Esophagus squamous epithelium (tissue), 5 donors: ENCODE results near the gene CRYBA1. TPM values are rescaled to one million over a fixed set of nuclear protein-coding genes. Genes with fewer than 3 reads are reported as not detected.

Experiments
- DNase-seq: peaks from one replicate; lab custom pipeline; 2025; lab: John Stamatoyannopoulos, UW
- H3K27ac ChIP-seq, 4 donors: fragments of 200-600 bp; sonication (generic); one replicate each; pipeline ENCODE4 v1.5.1; 2016 to 2019; ENCODE audit warnings: mild to moderate bottlenecking in 1 of 4
- H3K27me3 ChIP-seq, 4 donors: fragments of 200-600 bp; sonication (generic); 1 replicate in 3 of 4; 2 replicates in 1 of 4; pipeline versions ENCODE4 v1.5.1 to v1.6.0; 2017 to 2021; ENCODE audit warnings: antibody characterized with exemption in 1 of 4
- H3K36me3 ChIP-seq, 3 donors: fragments of 200-600 bp; sonication (generic); one replicate each; pipeline ENCODE4 v1.5.1; 2016 to 2019
- H3K4me1 ChIP-seq, 3 donors: fragments of 200-600 bp; sonication (generic); one replicate each; pipeline ENCODE4 v1.5.1; 2017 to 2019
- H3K4me3 ChIP-seq, 4 donors: fragments of 200-600 bp; sonication (generic); 1 replicate in 3 of 4; 2 replicates in 1 of 4; pipeline ENCODE4 v1.5.1; 2016 to 2019; ENCODE audit warnings: mild to moderate bottlenecking in 2 of 4, moderate library complexity in 1 of 4
- H3K9me3 ChIP-seq, 3 donors: fragments of 200-600 bp; sonication (generic); one replicate each; pipeline ENCODE4 v1.5.1; 2016 to 2019
- CTCF ChIP-seq, 6 experiments: fragments of 450-650 bp in 4 of 6; fragments of 200-600 bp in 2 of 6; sonication (generic) in 2 of 6; IDR thresholded peaks; one replicate each; pipeline ENCODE4 v1.5.1; 2016 to 2019; ENCODE audit warnings: antibody characterized with exemption in 6 of 6, mild to moderate bottlenecking in 4 of 6, moderate library complexity in 4 of 6
- POLR2A ChIP-seq, 4 donors: fragments of 450-650 bp; IDR thresholded peaks; one replicate each; pipeline ENCODE4 v1.6.1; 2017; ENCODE audit warnings: antibody characterized with exemption in 4 of 4, mild to moderate bottlenecking in 4 of 4, moderate library complexity in 3 of 4
- WGBS, 2 donors: methylation state at CpG; one replicate each; pipeline ENCODE4 v1.1.5; 2018; 5-methylcytosine and 5-hydroxymethylcytosine counted together
- intact Hi-C: fragments of 100-400 bp; cut with DNase I; formaldehyde crosslinking; loops from one replicate; pipeline ENCODE4 v1.15.0; 2022
- total RNA-seq, 4 donors: library from RNA; depleted of rRNA; stranded (reverse); fragments of >200 nt; gene quantifications; one replicate each; pipeline ENCODE4 v1.1.0, GENCODE V29; 2016
- donor health status: DM: yes; HTN: yes; CAD: no.

CRYBA1 gene
- total RNA-seq, 4 donors from 2014 or later: not detected

GRCh38 chr17:29278692-29279091 is 32.0 kb downstream of the CRYBA1 start:
- no peak for DNase-seq
- Histone ChIP-seq H3K36me3 (peaks cover 12 to 99% (median 15%) of the 10 kb centered on the region in 3 donors), H3K9me3 (no peaks in the 10 kb centered on the region), H3K27me3 (no peaks in the 10 kb centered on the region), H3K4me3 (no peak overlapping the region), H3K27ac (no peak overlapping the region), H3K4me1 (peaks cover 6 to 72% (median 30%) of the 10 kb centered on the region in 3 donors)
- intact Hi-C loops: no loop called here
- TF ChIP-seq CTCF (IDR thresholded peaks at IDR 0.05): no peak
- no peak for TF ChIP-seq POLR2A (IDR thresholded peaks at IDR 0.05)

- WGBS, 2 donors: 91 to 93% methylated on average over 5 of the region's 5 CpGs
- TF ChIP-seq CTCF (IDR thresholded peaks at IDR 0.05) (no peak), POLR2A (IDR thresholded peaks at IDR 0.05) (no peak)
- H3K4me1 ChIP-seq: peaks cover 6 to 74% (median 32%) of the 10 kb centered on the region in 3 donors
- intact Hi-C loops: no loop called here
- H3K36me3 ChIP-seq: peaks cover 12 to 100% (median 13%) of the 10 kb centered on the region in 3 donors
- H3K9me3 ChIP-seq: no peaks in the 10 kb centered on the region
- H3K27ac ChIP-seq: no peak overlapping the region
- no peak for DNase-seq
- no peak overlapping the region for H3K4me3 ChIP-seq
- no peaks in the 10 kb centered on the region for H3K27me3 ChIP-seq
These were observed 32.9 kb downstream of the CRYBA1 start for GRCh38 chr17:29279397-29280070.

DNA sequence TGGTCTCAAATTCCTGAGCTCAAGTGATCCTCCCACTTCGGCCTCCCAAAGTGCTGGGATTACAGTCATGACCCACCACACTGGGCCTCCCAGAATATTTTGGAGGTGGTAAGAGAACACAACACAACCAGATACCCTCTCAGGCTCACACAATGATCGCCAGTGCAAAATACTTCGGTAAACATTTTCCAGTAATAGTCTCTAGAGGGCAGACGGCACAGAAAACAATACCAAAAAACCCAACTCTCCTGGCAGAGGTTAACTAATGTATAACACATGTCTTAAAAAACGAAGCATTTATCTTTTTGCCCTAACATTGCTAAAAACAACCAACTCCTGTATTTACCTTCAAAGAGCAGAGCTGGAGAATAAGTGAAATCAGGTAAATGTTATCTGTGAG is 36.8 kb downstream of the CRYBA1 start:
- Histone ChIP-seq H3K4me3 (no peak overlapping the region), H3K27ac (no peak overlapping the region), H3K4me1 (peaks cover 6 to 80% (median 19%) of the 10 kb centered on the region in 3 donors), H3K36me3 (peaks cover 16 to 98% (median 25%) of the 10 kb centered on the region in 3 donors), H3K27me3 (no peaks in the 10 kb centered on the region), H3K9me3 (no peaks in the 10 kb centered on the region)
- no peak for DNase-seq
- WGBS, 2 donors: 43 to 52% methylated on average over 4 to 5 of the region's 5 CpGs
- TF ChIP-seq CTCF (IDR thresholded peaks at IDR 0.05): peak in 2 of 6 experiments; percentile 7 to 9
- TF ChIP-seq POLR2A (IDR thresholded peaks at IDR 0.05): no peak
- intact Hi-C loops: no loop called here

DNA sequence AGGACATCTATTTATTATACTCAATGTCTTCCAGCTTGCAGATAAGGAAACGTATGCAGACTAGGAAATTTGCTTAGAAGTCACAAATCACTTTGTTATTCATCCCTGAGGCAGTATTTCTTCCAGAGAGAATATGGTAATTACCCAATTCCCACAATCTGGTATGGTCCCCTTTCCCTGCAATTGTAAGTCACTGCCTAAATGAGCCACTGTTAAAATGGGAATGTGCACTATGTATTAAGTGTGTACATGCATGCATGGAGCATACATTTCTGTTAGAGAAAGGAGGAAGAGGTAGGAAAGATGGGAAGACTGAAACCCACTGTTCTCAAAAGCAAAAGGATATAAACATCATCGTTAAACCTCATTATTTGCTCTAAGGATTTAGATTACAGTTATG is 37.3 kb downstream of the CRYBA1 start:
- Histone ChIP-seq H3K4me3 (no peak overlapping the region), H3K9me3 (no peaks in the 10 kb centered on the region), H3K4me1 (peaks cover 6 to 84% (median 24%) of the 10 kb centered on the region in 3 donors), H3K27ac (no peak overlapping the region), H3K27me3 (no peaks in the 10 kb centered on the region), H3K36me3 (peaks cover 16 to 98% (median 25%) of the 10 kb centered on the region in 3 donors)
- TF ChIP-seq POLR2A (IDR thresholded peaks at IDR 0.05) (no peak), CTCF (IDR thresholded peaks at IDR 0.05) (no peak)
- 44 to 60% methylated on average over 2 of the region's 2 CpGs for WGBS, 2 donors
- DNase-seq: no peak
- intact Hi-C loops: no loop called here

- intact Hi-C loops: loop anchor here (10.0 kb wide), 1 partner anchor 135 kb away; no protein-coding TSS in a partner anchor
- Histone ChIP-seq H3K4me1 (peaks cover 23 to 78% (median 40%) of the 10 kb centered on the region in 3 donors), H3K27ac (peak overlapping the region in 1 of 4 donors; percentile 20)
These were observed 43.2 kb downstream of the CRYBA1 start for GRCh38 chr17:29289852-29290251.

More at GRCh38 chr17:29289852-29290251, 43.2 kb downstream of the CRYBA1 start:
- no peaks in the 10 kb centered on the region for H3K9me3 ChIP-seq
- no peak for TF ChIP-seq POLR2A (IDR thresholded peaks at IDR 0.05)
- no peak for TF ChIP-seq CTCF (IDR thresholded peaks at IDR 0.05)
- H3K36me3 ChIP-seq: peaks cover 4 to 53% (median 10%) of the 10 kb centered on the region in 3 donors
- DNase-seq: no peak
- 79 to 84% methylated on average over 8 to 9 of the region's 9 CpGs for WGBS, 2 donors
- H3K27me3 ChIP-seq: no peaks in the 10 kb centered on the region
- H3K4me3 ChIP-seq: no peak overlapping the region
